Activated naive CD4-positive, alpha-beta T cell (primary cell): ENCODE results near the gene ZFP92.

ENCODE experiments used
- DNase-seq, 4 experiments: peaks; one replicate each; lab custom pipeline; 2025; lab: John Stamatoyannopoulos, UW

The ZFP92 gene

DNA sequence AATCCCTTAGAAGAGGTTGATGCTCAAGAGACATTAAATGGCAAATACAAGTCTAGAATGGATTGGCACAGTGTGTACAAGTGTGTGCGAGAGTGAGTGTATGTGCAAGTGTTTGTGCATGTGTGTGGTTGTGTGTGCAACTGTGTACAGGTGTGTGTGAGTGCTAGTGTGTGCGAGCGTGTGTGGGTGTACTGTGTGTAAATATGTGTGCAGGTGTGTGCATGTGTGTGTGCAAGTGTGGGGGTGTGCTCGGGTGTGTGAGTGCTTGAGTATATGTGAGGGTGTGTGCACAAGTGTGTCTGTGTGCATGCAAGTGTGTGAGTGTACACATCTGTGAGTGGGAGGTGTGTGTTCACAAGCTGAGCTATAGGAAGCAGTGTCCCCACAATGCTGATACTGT lies 28.7 kb downstream of the ZFP92 start:
- no peak for DNase-seq

- DNase-seq, result no peak
These were observed 29.4 kb downstream of the ZFP92 start for GRCh38 chrX:153440556-153441135.

GRCh38 chrX:153441296-153441695 lies 30.0 kb downstream of the ZFP92 start:
- no peak for DNase-seq

DNA sequence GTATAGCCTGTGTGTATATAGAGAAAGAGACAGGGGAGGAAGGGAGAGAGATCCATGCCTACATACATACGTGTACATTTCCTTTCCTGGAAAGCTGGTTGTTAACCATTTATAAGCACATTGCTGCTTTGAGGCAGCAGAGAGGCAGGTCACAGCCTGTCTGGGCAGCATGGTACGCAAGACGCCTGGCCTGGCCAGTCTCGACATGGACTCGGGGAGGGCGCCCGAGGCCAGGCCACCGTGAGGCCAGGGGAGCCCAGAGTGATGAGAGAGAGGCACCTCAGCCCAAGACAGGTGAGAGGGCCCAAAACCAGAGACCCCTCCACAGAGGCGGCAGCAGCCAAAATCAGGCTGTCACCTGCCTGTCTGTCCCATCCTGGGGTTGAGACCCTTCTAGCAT lies 30.7 kb downstream of the ZFP92 start:
- DNase-seq, result no peak

DNA sequence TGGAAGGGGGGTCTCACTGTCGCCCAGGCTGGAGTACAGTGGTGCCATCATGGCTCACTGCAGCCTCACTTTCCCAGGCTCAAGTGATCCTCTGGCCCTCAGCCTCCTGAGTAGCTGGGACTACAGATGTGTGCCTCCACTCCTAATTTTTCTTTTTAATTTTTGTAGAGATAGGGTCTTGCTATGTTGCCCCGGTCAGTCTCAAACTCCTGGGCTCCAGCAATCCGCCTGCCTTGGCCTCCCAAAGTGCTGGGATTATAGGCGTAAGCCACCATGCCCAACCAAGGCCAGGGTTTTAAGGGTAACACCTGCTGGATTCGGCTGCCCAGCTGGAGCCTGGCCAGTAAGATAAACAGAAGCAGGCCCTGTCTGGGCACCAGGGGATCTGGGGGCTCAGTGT lies 31.2 kb downstream of the ZFP92 start:
- DNase-seq, result no peak

- DNase-seq, result no peak
These were observed 32.4 kb downstream of the ZFP92 start for GRCh38 chrX:153443476-153444332.

- DNase-seq, result no peak
These were observed 33.2 kb downstream of the ZFP92 start for GRCh38 chrX:153444333-153445011.

GRCh38 chrX:153445106-153445855 lies 34.0 kb downstream of the ZFP92 start:
- no peak for DNase-seq

- DNase-seq, result no peak
These were observed 34.8 kb downstream of the ZFP92 start, which contains the start of gene TREX2 for GRCh38 chrX:153445856-153446635. TSS of gene TREX2 (minus strand) at chrX:153446056. CDS start at chrX:153445430, 626 bp downstream.

- DNase-seq, result no peak
These were observed 35.3 kb downstream of the ZFP92 start for GRCh38 chrX:153446636-153446936.

DNA sequence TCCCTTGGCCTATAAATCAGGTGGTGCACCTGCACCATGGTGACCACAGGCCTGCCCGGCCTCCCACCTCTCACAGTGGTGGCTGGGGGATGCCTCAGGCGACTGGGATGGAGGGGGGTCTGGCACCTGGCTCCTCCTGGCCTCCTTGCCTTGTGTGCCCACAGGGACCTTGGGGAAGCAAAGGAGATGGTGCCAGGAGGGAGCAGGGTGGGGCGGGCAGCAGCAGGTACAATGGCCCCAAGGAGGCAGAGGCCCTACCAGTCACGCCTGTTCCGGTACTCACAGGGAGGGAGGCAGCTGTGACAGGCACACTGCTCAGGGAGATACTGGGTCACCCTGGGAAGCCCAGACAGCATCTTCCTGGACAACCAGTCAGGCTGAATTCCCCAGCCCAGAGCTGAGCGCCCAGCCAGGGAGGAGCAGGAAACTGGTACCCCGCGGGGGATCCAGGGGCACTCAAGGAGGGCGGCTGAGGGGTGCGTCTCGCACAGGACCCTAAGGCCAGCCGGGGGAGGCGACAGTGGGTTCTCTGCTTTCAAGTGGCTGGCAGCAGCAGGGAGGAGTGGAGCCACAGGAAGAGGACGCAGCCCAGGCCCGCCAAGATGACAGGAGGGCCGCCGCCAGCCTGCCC lies 35.8 kb downstream of the ZFP92 start:
- no peak for DNase-seq

GRCh38 chrX:153447581-153447960 lies 36.3 kb downstream of the ZFP92 start:
- DNase-seq, result no peak

DNA sequence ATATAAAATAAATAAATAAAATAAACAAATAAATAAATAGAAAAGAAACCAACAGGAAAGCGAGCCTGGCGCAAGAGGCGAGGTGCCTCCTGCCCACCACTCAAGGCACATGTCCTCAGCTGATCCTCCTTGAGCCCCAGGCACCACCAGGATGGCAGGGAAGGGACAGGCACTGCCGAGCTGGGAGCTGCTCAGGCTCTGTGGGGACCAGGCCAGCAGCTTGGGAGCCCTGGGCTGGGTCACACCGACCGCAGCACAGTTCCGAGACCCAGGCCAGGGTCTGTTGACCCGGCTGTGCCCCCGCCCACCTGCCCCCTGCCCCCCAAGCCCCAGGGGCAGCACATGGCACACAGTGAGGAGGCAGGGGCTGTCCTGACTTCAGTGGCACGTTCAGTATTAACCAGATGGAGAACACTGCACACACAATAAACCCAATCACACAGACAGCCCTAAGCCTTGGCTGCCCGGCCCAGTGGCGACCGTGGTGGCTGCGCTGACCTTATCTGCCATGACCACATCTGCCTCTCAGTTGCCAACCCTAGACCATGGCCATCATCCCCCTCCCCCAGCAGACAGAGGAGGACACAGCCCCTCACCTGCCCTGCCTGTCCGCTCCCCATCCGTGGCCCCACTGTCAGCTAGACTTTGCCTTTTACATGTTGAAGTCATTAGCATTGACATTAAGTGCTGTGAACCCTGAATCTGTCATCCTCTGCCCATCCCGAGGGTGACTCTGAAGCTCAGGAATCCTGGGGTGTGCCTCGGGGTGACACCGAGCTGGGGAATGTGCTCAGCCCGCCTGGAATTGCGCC lies 37.5 kb downstream of the ZFP92 start:
- no peak for DNase-seq

- DNase-seq, result no peak
These were observed 38.3 kb downstream of the ZFP92 start for GRCh38 chrX:153449368-153450113.

DNA sequence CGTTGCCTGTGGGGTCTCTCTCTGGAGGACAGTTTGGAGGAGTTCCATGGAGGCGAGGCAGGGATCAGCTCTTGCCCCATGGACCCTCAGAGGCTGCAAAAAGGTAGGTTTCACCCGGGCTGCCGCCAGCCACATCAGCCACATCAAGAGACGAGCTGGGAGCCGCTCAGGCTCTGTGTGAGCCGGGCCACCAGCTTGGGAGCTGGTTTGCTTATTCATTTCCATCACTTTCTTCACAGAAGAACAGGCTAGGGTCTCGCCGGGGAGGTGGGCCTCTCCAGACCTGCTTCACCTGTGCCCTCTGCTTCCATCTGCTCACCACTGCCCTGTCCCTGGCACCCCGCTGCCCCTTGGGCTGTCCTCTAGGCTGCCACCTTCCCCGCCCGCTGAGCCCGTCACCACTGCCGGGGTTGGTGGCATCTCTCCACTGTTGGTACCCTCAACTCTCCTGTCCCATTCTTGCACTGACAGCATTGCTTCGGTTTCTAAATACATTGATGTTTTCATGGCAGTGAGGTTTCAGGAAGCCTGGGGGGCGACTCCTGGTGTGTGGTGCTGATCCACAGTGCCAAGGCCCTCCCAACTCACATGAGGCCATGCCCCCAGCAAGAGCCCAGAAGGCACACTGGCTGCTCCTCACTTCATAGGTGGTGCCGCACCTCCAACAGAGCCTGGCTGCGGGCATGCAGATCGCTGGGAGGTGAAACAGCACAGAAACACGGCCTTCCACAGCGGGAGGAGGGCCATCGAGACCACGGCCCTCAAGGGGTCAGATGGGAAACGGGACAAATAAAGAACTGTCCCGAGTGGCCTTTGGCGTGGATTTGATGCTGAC lies 39.1 kb downstream of the ZFP92 start:
- DNase-seq, result no peak

DNA sequence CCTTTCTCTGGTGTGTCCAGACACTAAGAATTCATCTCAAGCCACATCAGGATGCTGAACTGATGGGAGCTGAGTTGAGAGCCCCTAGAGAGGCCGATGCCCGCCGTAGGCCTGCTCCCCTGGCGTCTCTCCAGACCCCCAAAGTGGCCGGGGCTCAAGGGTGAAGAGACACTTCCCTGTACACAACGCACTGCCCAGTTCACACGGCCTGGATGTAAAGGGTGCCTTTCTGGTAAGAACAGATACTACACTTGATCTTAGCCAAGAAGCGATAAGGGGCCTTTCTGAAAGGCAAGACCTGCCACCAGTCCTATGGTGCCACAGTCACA lies 39.6 kb downstream of the ZFP92 start:
- DNase-seq, result no peak

DNA sequence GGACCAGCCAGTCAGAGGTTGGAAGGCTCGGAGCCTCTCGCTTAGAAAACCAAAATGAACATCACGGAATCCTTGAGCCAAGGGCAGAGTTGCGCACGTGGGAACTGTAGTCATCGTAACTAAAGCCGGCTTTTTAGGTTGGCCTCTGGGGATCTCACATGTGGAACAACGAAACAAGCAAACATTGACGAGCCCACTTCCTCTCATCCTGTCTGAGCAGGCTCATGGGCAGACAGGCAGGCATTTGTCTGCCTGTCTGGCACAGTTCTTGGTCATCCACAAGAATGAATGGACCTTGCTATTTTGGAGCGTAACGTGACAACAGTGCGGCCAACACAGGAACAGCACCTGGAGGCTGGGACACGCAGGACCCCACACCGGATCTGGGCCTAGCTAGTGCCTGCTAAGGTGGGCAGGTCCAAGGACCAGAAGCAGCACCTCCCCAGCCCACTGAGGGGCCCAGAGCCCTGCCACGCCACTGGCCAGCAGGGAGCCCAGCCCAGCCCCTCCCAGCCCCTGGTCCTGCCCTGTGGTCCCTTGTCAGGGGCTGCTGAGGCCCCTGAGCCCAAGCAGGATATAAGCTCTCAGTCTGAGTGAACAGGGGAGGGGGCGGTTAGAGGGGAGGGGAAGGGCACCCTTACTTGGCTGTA lies 43.8 kb downstream of the ZFP92 start:
- DNase-seq, result no peak

DNA sequence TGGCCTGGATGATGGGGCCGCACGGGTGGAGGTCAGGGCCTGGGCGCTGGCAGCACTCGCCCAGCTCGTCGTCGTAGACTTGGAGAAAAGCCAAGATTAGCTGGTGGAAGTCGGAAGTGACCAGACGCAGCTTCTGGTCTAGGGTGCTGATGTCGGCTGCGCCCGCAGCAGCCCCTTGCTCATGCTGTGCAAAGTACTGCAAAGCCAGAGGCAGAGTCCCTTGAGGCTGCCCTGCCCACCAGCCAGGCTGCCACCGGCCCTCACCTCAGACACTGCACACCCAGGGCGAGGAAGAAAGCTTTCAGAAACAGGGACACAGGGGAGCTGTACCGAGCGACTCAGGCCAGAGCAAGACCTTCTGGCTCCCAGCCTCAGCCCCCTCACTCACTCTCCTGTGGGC lies 44.3 kb downstream of the ZFP92 start:
- no peak for DNase-seq
